Immature natural killer cell (primary cell): ENCODE results near the gene CAMKK2. TPM values are rescaled to one million over a fixed set of nuclear protein-coding genes. Genes with fewer than 3 reads are reported as not detected.
"Not testable (repeated sequence)": the region's sequence is repeated elsewhere in the genome, so short reads cannot be mapped to it uniquely, and the experiment has no call there.

Experiments used
- DNase-seq, 3 donors: peaks; one replicate each; pipeline ENCODE4 v3.0.0; 2022; ENCODE audit warnings: mixed read lengths in 1 of 3
- H3K27ac Mint-ChIP-seq, 6 donors: one replicate each; pipeline ENCODE4 v1.8.0; 2020; ENCODE audit warnings: mixed read lengths in 6 of 6, mild to moderate bottlenecking in 5 of 6, inconsistent platforms in 4 of 6, moderate library complexity in 3 of 6
- H3K27me3 Mint-ChIP-seq, 3 donors: one replicate each; pipeline ENCODE4 v1.8.0; 2020 to 2021; ENCODE audit warnings: low read depth in 3 of 3, mild to moderate bottlenecking in 3 of 3, mixed read lengths in 3 of 3, moderate library complexity in 3 of 3, inconsistent platforms in 1 of 3
- H3K36me3 Mint-ChIP-seq, 3 donors: one replicate each; pipeline ENCODE4 v1.8.0; 2020; ENCODE audit warnings: mixed read lengths in 3 of 3, inconsistent platforms in 2 of 3, mild to moderate bottlenecking in 2 of 3
- H3K4me1 Mint-ChIP-seq, 2 donors: one replicate each; pipeline ENCODE4 v1.8.0; 2020; ENCODE audit warnings: inconsistent platforms in 2 of 2, mild to moderate bottlenecking in 2 of 2, mixed read lengths in 2 of 2, moderate library complexity in 1 of 2
- H3K4me3 Mint-ChIP-seq, 5 donors: one replicate each; pipeline ENCODE4 v1.8.0; 2020; ENCODE audit warnings: mild to moderate bottlenecking in 5 of 5, mixed read lengths in 5 of 5, inconsistent platforms in 3 of 5, moderate library complexity in 3 of 5
- H3K9me3 Mint-ChIP-seq, 6 donors: one replicate each; pipeline ENCODE4 v1.8.0; 2020; ENCODE audit warnings: mild to moderate bottlenecking in 6 of 6, mixed read lengths in 6 of 6, inconsistent platforms in 4 of 6, moderate library complexity in 3 of 6
- polyA plus RNA-seq, 3 donors: library from polyadenylated mRNA; unstranded; fragments of 300-500 nt; fragmentation: Illumina TruSeq; gene quantifications; one replicate each; pipeline ENCODE4 v1.2.3, GENCODE V29; 2021

Gene CAMKK2
- polyA plus RNA-seq, 3 donors from 2014 or later = 8.0 to 20.3 (median 12.6) TPM

GRCh38 chr12:121294151-121294889, 2.2 kb downstream of the CAMKK2 start:
- Mint-ChIP-seq H3K4me3 (peak overlapping the region in 3 of 5 donors; percentile 21 to 52 (median 43)), H3K36me3 (peaks cover 0 to 5% (median 0%) of the 10 kb centered on the region in 3 donors), H3K9me3 (no peaks in the 10 kb centered on the region), H3K4me1 (peaks cover 17 to 19% of the 10 kb centered on the region in 2 donors), H3K27me3 (peaks cover 0 to 7% (median 0%) of the 10 kb centered on the region in 3 donors), H3K27ac (no peak overlapping the region)
- no peak for DNase-seq

GRCh38 chr12:121293603-121294002, 2.9 kb downstream of the CAMKK2 start:
- peaks cover 17 to 19% of the 10 kb centered on the region in 2 donors for H3K4me1 Mint-ChIP-seq
- H3K4me3 Mint-ChIP-seq = peak overlapping the region in 1 of 5 donors; percentile 26
- H3K36me3 Mint-ChIP-seq = peaks cover 0 to 5% (median 0%) of the 10 kb centered on the region in 3 donors
- H3K27me3 Mint-ChIP-seq = peaks cover 0 to 7% (median 0%) of the 10 kb centered on the region in 3 donors
- no peaks in the 10 kb centered on the region for H3K9me3 Mint-ChIP-seq
- DNase-seq = no peak
- no peak overlapping the region for H3K27ac Mint-ChIP-seq

- Mint-ChIP-seq H3K4me1 (peaks cover 6 to 7% of the 10 kb centered on the region in 2 donors), H3K36me3 (peaks cover 0 to 5% (median 0%) of the 10 kb centered on the region in 3 donors), H3K27ac (no peak overlapping the region), H3K9me3 (no peaks in the 10 kb centered on the region), H3K4me3 (no peak overlapping the region), H3K27me3 (no peaks in the 10 kb centered on the region)
- DNase-seq = no peak
These were observed 6.1 kb downstream of the CAMKK2 start for GRCh38 chr12:121290410-121290809.

GRCh38 chr12:121289962-121290361, 6.5 kb downstream of the CAMKK2 start:
- Mint-ChIP-seq H3K27me3 (no peaks in the 10 kb centered on the region), H3K4me3 (no peak overlapping the region), H3K27ac (no peak overlapping the region), H3K9me3 (no peaks in the 10 kb centered on the region), H3K4me1 (peaks cover 2 to 4% of the 10 kb centered on the region in 2 donors), H3K36me3 (peaks cover 0 to 5% (median 0%) of the 10 kb centered on the region in 3 donors)
- DNase-seq = no peak

- Mint-ChIP-seq H3K9me3 (no peaks in the 10 kb centered on the region), H3K36me3 (peaks cover 0 to 5% (median 0%) of the 10 kb centered on the region in 3 donors), H3K27ac (no peak overlapping the region), H3K4me3 (no peak overlapping the region), H3K4me1 (peaks cover 0 to 4% of the 10 kb centered on the region in 2 donors), H3K27me3 (peaks cover 0 to 1% (median 0%) of the 10 kb centered on the region in 3 donors)
- no peak for DNase-seq
These were observed 7.5 kb downstream of the CAMKK2 start for GRCh38 chr12:121288986-121289385.

GRCh38 chr12:121288158-121288845, 8.2 kb downstream of the CAMKK2 start:
- H3K36me3 Mint-ChIP-seq = peaks cover 0 to 5% (median 0%) of the 10 kb centered on the region in 3 donors
- H3K27ac Mint-ChIP-seq = peak overlapping the region in 1 of 6 donors; percentile 76
- peaks cover 0 to 4% of the 10 kb centered on the region in 2 donors for H3K4me1 Mint-ChIP-seq
- DNase-seq = no peak
- peaks cover 0 to 1% (median 0%) of the 10 kb centered on the region in 3 donors for H3K27me3 Mint-ChIP-seq
- no peaks in the 10 kb centered on the region for H3K9me3 Mint-ChIP-seq
- H3K4me3 Mint-ChIP-seq = no peak overlapping the region

GRCh38 chr12:121287267-121287954, 9.1 kb downstream of the CAMKK2 start:
- Mint-ChIP-seq H3K27me3 (peaks cover 0 to 1% (median 0%) of the 10 kb centered on the region in 3 donors), H3K4me1 (peaks cover 0 to 4% of the 10 kb centered on the region in 2 donors), H3K4me3 (no peak overlapping the region), H3K9me3 (no peaks in the 10 kb centered on the region), H3K27ac (no peak overlapping the region), H3K36me3 (peaks cover 0 to 5% (median 0%) of the 10 kb centered on the region in 3 donors)
- DNase-seq = no peak

- H3K27me3 Mint-ChIP-seq = peaks cover 0 to 1% (median 0%) of the 10 kb centered on the region in 3 donors
- H3K4me3 Mint-ChIP-seq = no peak overlapping the region
- H3K36me3 Mint-ChIP-seq = no peaks in the 10 kb centered on the region
- H3K4me1 Mint-ChIP-seq = peaks cover 0 to 4% of the 10 kb centered on the region in 2 donors
- no peak overlapping the region for H3K27ac Mint-ChIP-seq
- H3K9me3 Mint-ChIP-seq = no peaks in the 10 kb centered on the region
- no peak for DNase-seq
These were observed 10.7 kb downstream of the CAMKK2 start for GRCh38 chr12:121285856-121286255.

GRCh38 chr12:121284551-121285390, 11.7 kb downstream of the CAMKK2 start:
- H3K27ac Mint-ChIP-seq = peak overlapping the region in 1 of 6 donors; percentile 46

GRCh38 chr12:121283841-121284240, 12.7 kb downstream of the CAMKK2 start:
- Mint-ChIP-seq H3K27me3 (peaks cover 0 to 1% (median 0%) of the 10 kb centered on the region in 3 donors), H3K9me3 (no peaks in the 10 kb centered on the region), H3K27ac (no peak overlapping the region), H3K4me1 (peaks cover 0 to 4% of the 10 kb centered on the region in 2 donors), H3K4me3 (no peak overlapping the region), H3K36me3 (no peaks in the 10 kb centered on the region)
- no peak for DNase-seq

More at GRCh38 chr12:121284551-121285390, 11.7 kb downstream of the CAMKK2 start:
- peaks cover 0 to 4% of the 10 kb centered on the region in 2 donors for H3K4me1 Mint-ChIP-seq
- H3K4me3 Mint-ChIP-seq = no peak overlapping the region
- no peaks in the 10 kb centered on the region for H3K9me3 Mint-ChIP-seq
- H3K36me3 Mint-ChIP-seq = no peaks in the 10 kb centered on the region
- DNase-seq = no peak
- H3K27me3 Mint-ChIP-seq = peaks cover 0 to 1% (median 0%) of the 10 kb centered on the region in 3 donors

GRCh38 chr12:121283388-121283787, 13.1 kb downstream of the CAMKK2 start:
- no peaks in the 10 kb centered on the region for H3K36me3 Mint-ChIP-seq
- H3K27me3 Mint-ChIP-seq = peaks cover 0 to 1% (median 0%) of the 10 kb centered on the region in 3 donors
- DNase-seq = no peak
- H3K27ac Mint-ChIP-seq = no peak overlapping the region
- H3K4me3 Mint-ChIP-seq = no peak overlapping the region
- peaks cover 0 to 4% of the 10 kb centered on the region in 2 donors for H3K4me1 Mint-ChIP-seq
- no peaks in the 10 kb centered on the region for H3K9me3 Mint-ChIP-seq

- H3K27me3 Mint-ChIP-seq, H3K4me1 Mint-ChIP-seq, DNase-seq, H3K36me3 Mint-ChIP-seq, H3K9me3 Mint-ChIP-seq, H3K4me3 Mint-ChIP-seq, H3K27ac Mint-ChIP-seq: not testable (repeated sequence)
These were observed 13.6 kb downstream of the CAMKK2 start for GRCh38 chr12:121282910-121283309.
